Measurements from ENCODE around the gene PARD3B. TPM values are rescaled to one million over a fixed set of nuclear protein-coding genes. Genes with fewer than 3 reads are reported as not detected.

PARD3B gene
- total RNA-seq, 1 donor from 2014 or later: 6.5 TPM

DNA sequence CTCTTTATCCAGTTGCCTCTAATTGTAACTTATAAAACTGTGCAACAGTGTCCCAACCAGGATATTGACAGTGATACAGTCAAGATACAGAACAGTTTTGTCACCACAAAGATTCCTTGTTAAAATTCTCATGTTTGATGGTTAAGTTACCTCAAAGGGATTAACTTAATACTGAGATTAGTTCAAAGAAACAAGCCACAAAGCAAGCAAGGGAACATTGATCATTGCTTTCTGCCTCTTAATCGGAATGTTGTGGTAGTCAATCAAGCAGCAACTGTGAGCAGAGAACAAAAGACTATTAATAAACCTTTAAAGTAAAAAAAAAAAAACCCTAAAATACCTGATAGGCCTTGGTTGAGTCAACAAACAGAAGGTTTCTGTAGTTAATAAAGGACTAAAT lies 352.3 kb downstream of the PARD3B start:
- no peak for TF ChIP-seq CTCF (IDR thresholded peaks at IDR 0.05; ENCODE audit: insufficient read depth, low read length, poor library complexity, severe bottlenecking)
- no peak for DNase-seq (ENCODE audit: low read depth)
- Histone ChIP-seq H3K36me3 (ENCODE audit: control insufficient read depth, insufficient read depth, low read length) (no peaks in the 10 kb centered on the region), H3K4me3 (ENCODE audit: low read depth, low read length) (no peak overlapping the region), H3K27me3 (ENCODE audit: control insufficient read depth, insufficient read depth, low read length) (no peaks in the 10 kb centered on the region)

DNA sequence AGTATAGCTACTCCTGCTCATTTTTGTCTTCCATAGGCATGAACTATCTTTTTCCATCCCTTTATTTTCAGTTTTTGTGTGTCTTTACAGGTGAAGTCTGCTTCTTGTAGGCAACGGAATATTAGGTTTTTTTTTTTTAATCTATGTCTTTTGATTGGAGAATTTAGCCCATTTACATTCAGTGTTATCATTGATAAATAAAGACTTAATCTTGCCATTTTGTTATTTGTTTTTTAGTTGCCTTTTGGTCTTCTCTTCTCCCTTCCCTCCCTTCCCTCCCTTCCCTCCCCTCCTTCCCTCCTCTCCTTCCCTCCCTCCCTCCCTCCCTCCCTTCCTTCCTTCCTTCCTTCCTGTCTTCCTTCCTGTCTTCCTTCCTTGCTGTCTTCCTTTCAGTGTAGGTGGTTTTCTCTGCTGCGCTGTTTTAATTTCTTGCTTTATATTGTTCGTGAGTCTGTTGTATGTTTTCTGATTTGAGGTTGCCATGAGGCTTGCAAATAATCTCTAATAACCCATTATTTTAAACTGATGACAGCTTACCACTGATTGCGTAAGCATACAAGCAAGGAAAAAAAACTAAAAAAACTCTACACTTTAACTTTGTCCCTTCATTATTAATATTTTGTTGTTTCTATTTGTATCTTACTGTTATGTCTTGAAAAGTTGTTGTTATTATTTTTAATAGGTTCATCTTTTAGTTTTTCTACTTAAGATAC lies 353.8 kb downstream of the PARD3B start:
- no peak for DNase-seq (ENCODE audit: low read depth)
- Histone ChIP-seq H3K4me3 (ENCODE audit: low read depth, low read length) (no peak overlapping the region), H3K36me3 (ENCODE audit: control insufficient read depth, insufficient read depth, low read length) (no peaks in the 10 kb centered on the region), H3K27me3 (ENCODE audit: control insufficient read depth, insufficient read depth, low read length) (no peaks in the 10 kb centered on the region)
- TF ChIP-seq CTCF (IDR thresholded peaks at IDR 0.05; ENCODE audit: insufficient read depth, low read length, poor library complexity, severe bottlenecking): no peak

GRCh38 chr2:204899983-204900382 lies 354.7 kb downstream of the PARD3B start:
- no peak for DNase-seq (ENCODE audit: low read depth)
- Histone ChIP-seq H3K4me3 (ENCODE audit: low read depth, low read length) (no peak overlapping the region), H3K27me3 (ENCODE audit: control insufficient read depth, insufficient read depth, low read length) (no peaks in the 10 kb centered on the region), H3K36me3 (ENCODE audit: control insufficient read depth, insufficient read depth, low read length) (no peaks in the 10 kb centered on the region)
- TF ChIP-seq CTCF (IDR thresholded peaks at IDR 0.05; ENCODE audit: insufficient read depth, low read length, poor library complexity, severe bottlenecking): no peak

GRCh38 chr2:204900487-204900886 lies 355.2 kb downstream of the PARD3B start:
- Histone ChIP-seq H3K27me3 (ENCODE audit: control insufficient read depth, insufficient read depth, low read length) (no peaks in the 10 kb centered on the region), H3K4me3 (ENCODE audit: low read depth, low read length) (no peak overlapping the region), H3K36me3 (ENCODE audit: control insufficient read depth, insufficient read depth, low read length) (no peaks in the 10 kb centered on the region)
- DNase-seq (ENCODE audit: low read depth): no peak
- no peak for TF ChIP-seq CTCF (IDR thresholded peaks at IDR 0.05; ENCODE audit: insufficient read depth, low read length, poor library complexity, severe bottlenecking)

GRCh38 chr2:204900910-204901309 lies 355.6 kb downstream of the PARD3B start:
- Histone ChIP-seq H3K27me3 (ENCODE audit: control insufficient read depth, insufficient read depth, low read length) (no peaks in the 10 kb centered on the region), H3K36me3 (ENCODE audit: control insufficient read depth, insufficient read depth, low read length) (no peaks in the 10 kb centered on the region), H3K4me3 (ENCODE audit: low read depth, low read length) (no peak overlapping the region)
- DNase-seq (ENCODE audit: low read depth): no peak
- TF ChIP-seq CTCF (IDR thresholded peaks at IDR 0.05; ENCODE audit: insufficient read depth, low read length, poor library complexity, severe bottlenecking): no peak

- no peak for DNase-seq (ENCODE audit: low read depth)
- no peak for TF ChIP-seq CTCF (IDR thresholded peaks at IDR 0.05; ENCODE audit: insufficient read depth, low read length, poor library complexity, severe bottlenecking)
- no peaks in the 10 kb centered on the region for H3K27me3 ChIP-seq (ENCODE audit: control insufficient read depth, insufficient read depth, low read length)
- H3K4me3 ChIP-seq (ENCODE audit: low read depth, low read length): no peak overlapping the region
- no peaks in the 10 kb centered on the region for H3K36me3 ChIP-seq (ENCODE audit: control insufficient read depth, insufficient read depth, low read length)
Observed at GRCh38 chr2:204901591-204901990, 356.3 kb downstream of the PARD3B start.

All from kidney epithelial cell (primary cell).